Lower lobe of right lung (tissue), 2 donors: ENCODE data around the gene EPHX1. TPM values are rescaled to one million over a fixed set of nuclear protein-coding genes. Genes with fewer than 3 reads are reported as not detected.
"Not testable (repeated sequence)": the region's sequence is repeated elsewhere in the genome, so short reads cannot be mapped to it uniquely, and the experiment has no call there.

ENCODE experiments used
- ATAC-seq, 2 donors: fragments of 200-7000 bp; cut with Tn5 transposase; one replicate each; pipeline ENCODE4 v1.9.1; 2020 to 2022; ENCODE audit warnings: mild to moderate bottlenecking in 2 of 2, moderate library complexity in 2 of 2
- DNase-seq: peaks from one replicate; pipeline ENCODE4 v3.0.0-alpha.2; 2020
- H3K27ac ChIP-seq: fragments of 200-600 bp; one replicate; pipeline ENCODE4 v1.8.0; 2022
- H3K27me3 ChIP-seq: fragments of 200-600 bp; one replicate; pipeline ENCODE4 v1.8.0; 2022; ENCODE audit warnings: low read depth
- H3K36me3 ChIP-seq: fragments of 200-600 bp; one replicate; pipeline ENCODE4 v1.8.0; 2022; ENCODE audit warnings: mild to moderate bottlenecking
- H3K4me1 ChIP-seq: fragments of 200-600 bp; one replicate; pipeline ENCODE4 v1.8.0; 2022
- H3K4me3 ChIP-seq: fragments of 200-600 bp; one replicate; pipeline ENCODE4 v1.8.0; 2022; ENCODE audit warnings: mild to moderate bottlenecking
- H3K9me3 ChIP-seq: fragments of 200-600 bp; one replicate; pipeline ENCODE4 v1.8.0; 2022
- intact Hi-C: fragments of 100-400 bp; cut with DNase I; formaldehyde crosslinking; loops from one replicate; pipeline ENCODE4 v1.11.0; 2022
- long read RNA-seq: library from polyadenylated mRNA; unstranded; transcript quantifications from one replicate; pipeline ENCODE4 v2.0.0, GENCODE V29; 2021
- total RNA-seq: library from RNA; stranded (reverse); fragmentation: NEBNext Ultra II Directional; extraction: Animal tissue kit (Norgen Biotek cat#: 25700); gene quantifications from one replicate; pipeline ENCODE4 v1.2.1, GENCODE V29; 2021
- TF ChIP-seq, protein P1 (sequence below): fragments of 200-600 bp; IDR thresholded peaks from one replicate; pipeline ENCODE4 v1.8.0; 2022; ENCODE audit warnings: antibody characterized with exemption, mild to moderate bottlenecking
- donor health status: DM: no; HTN: yes; CAD: no; lungs with severe emphysema.

The EPHX1 gene
- total RNA-seq, result 233 TPM
- long read RNA-seq, transcript EPHX1-206 (9 exons, 1,789 nt), result minor isoform, 7 of 110 reads
- long read RNA-seq, transcript EPHX1-201 (9 exons, 1,660 nt), result major isoform, 75 of 110 reads
- long read RNA-seq, partial matches to known transcripts, result 25 of 110 reads
- long read RNA-seq, other reads (novel, unspliced or antisense), result 2 of 110 reads

GRCh38 chr1:225809842-225810578 lies at the start of gene EPHX1:
EPHX1 (plus strand) TSS chr1:225810124; CDS start chr1:225828730, 18,606 bp downstream.
- TF ChIP-seq, protein P1, sequence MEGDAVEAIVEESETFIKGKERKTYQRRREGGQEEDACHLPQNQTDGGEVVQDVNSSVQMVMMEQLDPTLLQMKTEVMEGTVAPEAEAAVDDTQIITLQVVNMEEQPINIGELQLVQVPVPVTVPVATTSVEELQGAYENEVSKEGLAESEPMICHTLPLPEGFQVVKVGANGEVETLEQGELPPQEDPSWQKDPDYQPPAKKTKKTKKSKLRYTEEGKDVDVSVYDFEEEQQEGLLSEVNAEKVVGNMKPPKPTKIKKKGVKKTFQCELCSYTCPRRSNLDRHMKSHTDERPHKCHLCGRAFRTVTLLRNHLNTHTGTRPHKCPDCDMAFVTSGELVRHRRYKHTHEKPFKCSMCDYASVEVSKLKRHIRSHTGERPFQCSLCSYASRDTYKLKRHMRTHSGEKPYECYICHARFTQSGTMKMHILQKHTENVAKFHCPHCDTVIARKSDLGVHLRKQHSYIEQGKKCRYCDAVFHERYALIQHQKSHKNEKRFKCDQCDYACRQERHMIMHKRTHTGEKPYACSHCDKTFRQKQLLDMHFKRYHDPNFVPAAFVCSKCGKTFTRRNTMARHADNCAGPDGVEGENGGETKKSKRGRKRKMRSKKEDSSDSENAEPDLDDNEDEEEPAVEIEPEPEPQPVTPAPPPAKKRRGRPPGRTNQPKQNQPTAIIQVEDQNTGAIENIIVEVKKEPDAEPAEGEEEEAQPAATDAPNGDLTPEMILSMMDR, result peak; percentile 29
- H3K4me3 ChIP-seq, result peak within 1 kb of the TSS; percentile 75
- peak within 1 kb of the TSS; percentile 90 for H3K27ac ChIP-seq
- DNase-seq (peak; percentile 92), ATAC-seq (peak; percentile 89 to 91)
- no peaks in the 10 kb centered on the region for H3K36me3 ChIP-seq
- no peaks in the 10 kb centered on the region for H3K27me3 ChIP-seq
- intact Hi-C loops, result no loop called here
- H3K9me3 ChIP-seq, result no peaks in the 10 kb centered on the region
- peaks cover 44% of the 10 kb centered on the region for H3K4me1 ChIP-seq

- TF ChIP-seq, protein P1, result no peak
- DNase-seq (no peak), ATAC-seq (no peak)
- no peaks in the 10 kb centered on the region for H3K36me3 ChIP-seq
- intact Hi-C loops, result no loop called here
- H3K4me3 ChIP-seq, result no peak overlapping the region
- H3K4me1 ChIP-seq, result peaks cover 32% of the 10 kb centered on the region
- no peaks in the 10 kb centered on the region for H3K27me3 ChIP-seq
- no peaks in the 10 kb centered on the region for H3K9me3 ChIP-seq
- H3K27ac ChIP-seq, result no peak overlapping the region
Observed at GRCh38 chr1:225760531-225760930, 49.4 kb upstream of the EPHX1 start.

GRCh38 chr1:225761395-225761794 lies 48.5 kb upstream of the EPHX1 start:
- H3K4me3 ChIP-seq, ATAC-seq, intact Hi-C loops, DNase-seq, H3K27me3 ChIP-seq, H3K27ac ChIP-seq, H3K36me3 ChIP-seq, H3K9me3 ChIP-seq: not testable (repeated sequence)
- H3K4me1 ChIP-seq, result peaks cover 26% of the 10 kb centered on the region

- Histone ChIP-seq H3K27ac (no peak overlapping the region), H3K9me3 (no peaks in the 10 kb centered on the region), H3K4me1 (peaks cover 32% of the 10 kb centered on the region), H3K27me3 (no peaks in the 10 kb centered on the region), H3K4me3 (no peak overlapping the region), H3K36me3 (no peaks in the 10 kb centered on the region)
- no peak for DNase-seq
- TF ChIP-seq, protein P1, result no peak
- ATAC-seq, result no peak
- intact Hi-C loops, result no loop called here
Observed at GRCh38 chr1:225762002-225762441, 47.9 kb upstream of the EPHX1 start.

DNA sequence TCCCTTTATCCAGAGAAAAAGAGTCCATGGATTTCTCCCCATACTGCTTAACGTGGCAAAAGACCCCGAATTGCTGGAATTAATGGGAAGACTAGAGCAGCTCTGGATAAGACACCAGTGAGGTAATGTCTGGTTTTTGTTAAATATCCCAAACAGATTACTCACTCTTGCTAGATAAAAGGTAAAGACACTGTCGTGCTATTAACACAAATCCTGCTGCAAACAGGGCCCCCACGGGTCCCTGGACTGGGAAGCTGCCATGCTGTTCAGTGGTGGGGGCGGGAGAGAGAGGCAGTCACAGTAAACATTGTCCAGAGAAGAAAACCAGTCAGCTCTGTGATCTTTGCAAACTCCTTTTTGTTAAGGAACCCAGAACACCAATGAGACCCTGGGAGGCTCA lies 47.5 kb upstream of the EPHX1 start:
- Histone ChIP-seq H3K27ac (peak overlapping the region; percentile 9), H3K27me3 (no peaks in the 10 kb centered on the region), H3K4me3 (no peak overlapping the region), H3K9me3 (no peaks in the 10 kb centered on the region), H3K4me1 (peaks cover 36% of the 10 kb centered on the region), H3K36me3 (no peaks in the 10 kb centered on the region)
- DNase-seq, result no peak
- TF ChIP-seq, protein P1, result no peak
- ATAC-seq, result no peak
- intact Hi-C loops, result no loop called here
